HFFc6 (cell line): ENCODE results near the gene RPN1. TPM values are rescaled to one million over a fixed set of nuclear protein-coding genes. Genes with fewer than 3 reads are reported as not detected.

Experiments
- DNase-seq: peaks from one replicate; pipeline ENCODE4 v3.0.0-alpha.2; 2018
- H3K27ac Mint-ChIP-seq: 2 replicates; pipeline ENCODE4 v1.8.0; 2020; ENCODE audit warnings: mild to moderate bottlenecking, mixed read lengths
- H3K27me3 Mint-ChIP-seq: 2 replicates; pipeline ENCODE4 v1.8.0; 2021; ENCODE audit warnings: mild to moderate bottlenecking, moderate library complexity, mixed read lengths; ENCODE audit not compliant: insufficient read depth
- H3K36me3 Mint-ChIP-seq: 2 replicates; pipeline ENCODE4 v1.8.0; 2021; ENCODE audit warnings: low read depth, mixed read lengths
- H3K4me1 Mint-ChIP-seq: 2 replicates; pipeline ENCODE4 v1.8.0; 2020; ENCODE audit warnings: low read depth, mixed read lengths
- H3K4me3 Mint-ChIP-seq: 2 replicates; pipeline ENCODE4 v1.8.0; 2020; ENCODE audit warnings: mild to moderate bottlenecking, moderate library complexity, mixed read lengths
- H3K9me3 Mint-ChIP-seq: 2 replicates; pipeline ENCODE4 v1.8.0; 2020; ENCODE audit warnings: mild to moderate bottlenecking, mixed read lengths
- total RNA-seq, 6 experiments: library from RNA; stranded (reverse); fragmentation: NEBNext Ultra II Directional; extraction: Animal tissue kit (Norgen Biotek cat#: 25700); gene quantifications; 2 replicates in 1 of 6; 3 replicates in 5 of 6; pipeline ENCODE4 v1.2.3, GENCODE V29; 2021
- TF ChIP-seq, protein P1 (sequence below): fragments of 200-600 bp; sonication (generic); IDR thresholded peaks from 2 replicates; pipeline ENCODE4 v1.5.0; 2021; ENCODE audit warnings: antibody characterized with exemption, mild to moderate bottlenecking

Gene RPN1
- total RNA-seq, 6 experiments from 2014 or later = 277 to 332 (median 315) TPM

DNA sequence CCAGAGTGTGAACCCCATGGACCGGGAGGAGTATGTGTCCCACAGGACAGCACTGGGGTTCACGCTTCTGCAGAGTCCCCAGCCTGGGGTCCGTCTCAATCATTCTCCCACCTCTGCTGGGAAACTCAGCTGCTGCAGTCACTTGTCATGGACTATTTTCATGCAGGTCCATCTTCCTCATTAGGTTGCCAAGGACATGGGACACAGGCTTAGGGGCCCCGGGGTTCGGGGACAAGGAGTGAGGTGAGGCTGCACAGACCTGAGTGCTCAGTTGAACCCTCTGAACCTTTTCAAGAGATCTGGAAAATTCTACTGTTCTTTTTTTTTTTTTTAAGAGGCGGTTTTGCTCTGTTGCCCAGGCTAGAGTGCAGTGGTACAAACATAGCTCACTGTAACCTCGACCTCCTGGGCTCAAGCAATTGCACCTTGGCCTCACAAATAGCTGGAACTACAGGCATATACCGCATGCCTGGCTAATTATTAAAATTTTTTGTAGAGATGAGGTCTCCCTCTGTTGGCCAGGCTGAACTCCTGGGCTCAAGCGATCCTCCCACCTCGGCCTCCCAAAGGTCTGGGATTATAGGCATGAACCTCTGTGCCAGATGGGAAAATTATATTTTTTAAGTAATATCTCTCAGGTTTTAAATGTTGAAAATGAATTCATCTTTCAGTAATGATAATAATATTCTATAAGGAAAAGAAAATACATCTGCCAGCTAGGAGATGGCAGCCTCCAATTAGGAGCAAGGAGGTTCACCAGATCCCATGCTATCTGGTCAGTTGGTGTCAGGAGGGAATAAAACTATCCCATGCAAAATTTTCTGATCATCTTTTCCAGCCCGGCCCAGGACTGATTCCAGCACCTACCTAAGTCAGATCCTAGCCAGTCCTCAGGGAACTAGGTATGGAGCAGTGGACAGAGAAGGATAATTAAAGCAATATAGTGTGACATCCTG, 45.2 kb downstream of the RPN1 start:
- no peak overlapping the region for H3K27ac Mint-ChIP-seq
- DNase-seq = no peak
- no peaks in the 10 kb centered on the region for H3K9me3 Mint-ChIP-seq
- no peaks in the 10 kb centered on the region for H3K36me3 Mint-ChIP-seq
- TF ChIP-seq, protein P1, sequence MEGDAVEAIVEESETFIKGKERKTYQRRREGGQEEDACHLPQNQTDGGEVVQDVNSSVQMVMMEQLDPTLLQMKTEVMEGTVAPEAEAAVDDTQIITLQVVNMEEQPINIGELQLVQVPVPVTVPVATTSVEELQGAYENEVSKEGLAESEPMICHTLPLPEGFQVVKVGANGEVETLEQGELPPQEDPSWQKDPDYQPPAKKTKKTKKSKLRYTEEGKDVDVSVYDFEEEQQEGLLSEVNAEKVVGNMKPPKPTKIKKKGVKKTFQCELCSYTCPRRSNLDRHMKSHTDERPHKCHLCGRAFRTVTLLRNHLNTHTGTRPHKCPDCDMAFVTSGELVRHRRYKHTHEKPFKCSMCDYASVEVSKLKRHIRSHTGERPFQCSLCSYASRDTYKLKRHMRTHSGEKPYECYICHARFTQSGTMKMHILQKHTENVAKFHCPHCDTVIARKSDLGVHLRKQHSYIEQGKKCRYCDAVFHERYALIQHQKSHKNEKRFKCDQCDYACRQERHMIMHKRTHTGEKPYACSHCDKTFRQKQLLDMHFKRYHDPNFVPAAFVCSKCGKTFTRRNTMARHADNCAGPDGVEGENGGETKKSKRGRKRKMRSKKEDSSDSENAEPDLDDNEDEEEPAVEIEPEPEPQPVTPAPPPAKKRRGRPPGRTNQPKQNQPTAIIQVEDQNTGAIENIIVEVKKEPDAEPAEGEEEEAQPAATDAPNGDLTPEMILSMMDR = peak; percentile 39
- no peaks in the 10 kb centered on the region for H3K4me1 Mint-ChIP-seq
- peaks cover 6% of the 10 kb centered on the region for H3K27me3 Mint-ChIP-seq
- H3K4me3 Mint-ChIP-seq = no peak overlapping the region

- Mint-ChIP-seq H3K27me3 (peaks cover 6% of the 10 kb centered on the region), H3K9me3 (no peaks in the 10 kb centered on the region), H3K36me3 (no peaks in the 10 kb centered on the region), H3K4me1 (peaks cover 4% of the 10 kb centered on the region; the same call in 1 of the 2 replicates), H3K27ac (no peak overlapping the region), H3K4me3 (no peak overlapping the region)
- no peak for DNase-seq
- TF ChIP-seq, protein P1 = no peak
Observed at GRCh38 chr3:128603811-128604775, 46.5 kb downstream of the RPN1 start.

GRCh38 chr3:128603313-128603712, 47.3 kb downstream of the RPN1 start:
- Mint-ChIP-seq H3K27me3 (peaks cover 6% of the 10 kb centered on the region), H3K9me3 (no peaks in the 10 kb centered on the region), H3K4me1 (peaks cover 8% of the 10 kb centered on the region), H3K4me3 (no peak overlapping the region), H3K36me3 (no peaks in the 10 kb centered on the region), H3K27ac (no peak overlapping the region)
- DNase-seq = no peak
- TF ChIP-seq, protein P1 = no peak

- H3K9me3 Mint-ChIP-seq = no peaks in the 10 kb centered on the region
- no peak for DNase-seq
- no peak overlapping the region for H3K27ac Mint-ChIP-seq
- H3K4me3 Mint-ChIP-seq = no peak overlapping the region
- H3K4me1 Mint-ChIP-seq = peaks cover 21% of the 10 kb centered on the region
- H3K27me3 Mint-ChIP-seq = no peaks in the 10 kb centered on the region; the same call in 1 of the 2 replicates
- TF ChIP-seq, protein P1 = no peak
- no peaks in the 10 kb centered on the region for H3K36me3 Mint-ChIP-seq
Observed at GRCh38 chr3:128598884-128599664, 51.5 kb downstream of the RPN1 start.

DNA sequence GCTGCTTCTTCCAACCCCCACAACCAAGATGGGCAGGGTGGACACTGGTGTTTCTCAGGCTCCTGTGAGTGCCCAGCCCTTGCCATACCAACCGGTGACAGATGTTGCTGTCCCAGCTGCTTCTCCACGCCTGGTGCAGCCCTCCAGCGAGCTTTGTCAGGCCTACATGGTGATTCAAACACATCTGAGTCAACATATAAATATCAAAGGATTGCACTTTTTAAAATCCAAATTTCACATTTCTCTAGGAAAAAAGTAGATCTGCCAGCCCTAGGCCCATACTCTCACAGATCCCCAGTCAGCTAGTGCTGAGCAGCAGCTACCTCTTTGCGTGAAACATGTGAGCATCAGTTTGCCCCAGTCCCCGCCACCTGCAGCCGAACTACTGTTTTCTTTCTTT, 52.7 kb downstream of the RPN1 start:
- H3K36me3 Mint-ChIP-seq = no peaks in the 10 kb centered on the region
- TF ChIP-seq, protein P1 = 0 out of 2 replicates have a peak, but pooled peaks have one; percentile 1
- no peak overlapping the region for H3K27ac Mint-ChIP-seq
- peaks cover 21% of the 10 kb centered on the region for H3K4me1 Mint-ChIP-seq
- H3K4me3 Mint-ChIP-seq = no peak overlapping the region
- H3K27me3 Mint-ChIP-seq = peaks cover 3% of the 10 kb centered on the region
- DNase-seq = peak; percentile 44
- no peaks in the 10 kb centered on the region for H3K9me3 Mint-ChIP-seq
